GM23338 (cell line): ENCODE measurements around the gene GCNT2.

Experiments used
- EZH2phosphoT487 ChIP-seq: fragments of 200-600 bp; sonication (generic); IDR thresholded peaks from one replicate; pipeline ENCODE4 v1.8.1; 2018; ENCODE audit warnings: antibody characterized with exemption; ENCODE audit not compliant: unreplicated experiment
- JUNB ChIP-seq: IDR thresholded peaks from one replicate; pipeline ENCODE4 v1.6.1; 2016; ENCODE audit warnings: antibody characterized with exemption; ENCODE audit not compliant: unreplicated experiment
- TF ChIP-seq, protein P1 (sequence below), 2 experiments: fragments of 200-600 bp in 1 of 2; sonication (generic) in 1 of 2; conservative IDR thresholded peaks; 2 replicates each; pipeline versions ENCODE4 v1.5.1 to v1.6.1; 2016 to 2017; ENCODE audit warnings: antibody characterized with exemption in 2 of 2, low read depth in 2 of 2, mild to moderate bottlenecking in 2 of 2, moderate library complexity in 1 of 2
- TF ChIP-seq, protein P2 (sequence below): IDR thresholded peaks from one replicate; pipeline ENCODE4 v1.6.1; 2018; ENCODE audit warnings: antibody characterized with exemption; ENCODE audit not compliant: unreplicated experiment
- TF ChIP-seq, protein P3 (sequence below): IDR thresholded peaks from 2 replicates; pipeline ENCODE4 v1.6.1; 2016; ENCODE audit warnings: antibody characterized with exemption

DNA sequence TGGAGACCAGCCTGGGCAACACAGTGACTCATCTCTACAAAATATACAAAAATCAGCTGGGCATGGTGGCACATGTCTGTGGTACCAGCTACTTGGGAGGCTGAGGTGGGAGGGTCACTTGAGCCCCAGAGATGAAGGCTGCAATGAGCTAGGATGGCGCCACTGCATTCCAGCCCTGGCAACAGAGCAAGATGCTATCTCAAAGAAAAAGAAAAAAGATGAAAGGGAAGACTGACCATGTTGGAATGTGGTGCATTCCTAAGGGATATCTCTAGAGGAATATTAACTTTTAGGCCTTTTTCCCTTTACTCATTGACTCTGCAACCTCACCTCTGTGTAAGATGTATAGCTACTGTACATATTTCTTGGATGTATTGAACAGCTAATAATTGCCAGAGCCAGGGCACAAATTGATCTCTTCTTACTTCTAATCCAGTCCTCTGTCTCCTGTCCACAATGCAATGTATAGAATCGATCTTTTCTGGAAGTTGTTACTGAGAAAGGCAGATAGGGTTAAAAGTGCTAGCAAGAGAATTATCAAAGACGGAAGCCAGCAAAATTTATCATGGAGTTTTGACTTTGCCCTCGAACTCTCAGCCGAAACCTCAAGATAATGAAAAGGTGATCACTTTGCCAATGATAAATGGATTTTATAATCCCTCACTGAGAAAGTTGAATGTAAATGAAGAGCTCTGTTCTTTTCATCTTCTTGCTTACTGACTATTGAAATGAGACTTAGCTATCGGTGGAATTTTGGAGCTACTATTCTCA is 46.3 kb downstream of the GCNT2 start:
- TF ChIP-seq, protein P1, sequence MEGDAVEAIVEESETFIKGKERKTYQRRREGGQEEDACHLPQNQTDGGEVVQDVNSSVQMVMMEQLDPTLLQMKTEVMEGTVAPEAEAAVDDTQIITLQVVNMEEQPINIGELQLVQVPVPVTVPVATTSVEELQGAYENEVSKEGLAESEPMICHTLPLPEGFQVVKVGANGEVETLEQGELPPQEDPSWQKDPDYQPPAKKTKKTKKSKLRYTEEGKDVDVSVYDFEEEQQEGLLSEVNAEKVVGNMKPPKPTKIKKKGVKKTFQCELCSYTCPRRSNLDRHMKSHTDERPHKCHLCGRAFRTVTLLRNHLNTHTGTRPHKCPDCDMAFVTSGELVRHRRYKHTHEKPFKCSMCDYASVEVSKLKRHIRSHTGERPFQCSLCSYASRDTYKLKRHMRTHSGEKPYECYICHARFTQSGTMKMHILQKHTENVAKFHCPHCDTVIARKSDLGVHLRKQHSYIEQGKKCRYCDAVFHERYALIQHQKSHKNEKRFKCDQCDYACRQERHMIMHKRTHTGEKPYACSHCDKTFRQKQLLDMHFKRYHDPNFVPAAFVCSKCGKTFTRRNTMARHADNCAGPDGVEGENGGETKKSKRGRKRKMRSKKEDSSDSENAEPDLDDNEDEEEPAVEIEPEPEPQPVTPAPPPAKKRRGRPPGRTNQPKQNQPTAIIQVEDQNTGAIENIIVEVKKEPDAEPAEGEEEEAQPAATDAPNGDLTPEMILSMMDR (conservative IDR thresholded peaks at IDR 0.05; ENCODE audit: low read depth in 2 of 2): no peak
- TF ChIP-seq, protein P2, sequence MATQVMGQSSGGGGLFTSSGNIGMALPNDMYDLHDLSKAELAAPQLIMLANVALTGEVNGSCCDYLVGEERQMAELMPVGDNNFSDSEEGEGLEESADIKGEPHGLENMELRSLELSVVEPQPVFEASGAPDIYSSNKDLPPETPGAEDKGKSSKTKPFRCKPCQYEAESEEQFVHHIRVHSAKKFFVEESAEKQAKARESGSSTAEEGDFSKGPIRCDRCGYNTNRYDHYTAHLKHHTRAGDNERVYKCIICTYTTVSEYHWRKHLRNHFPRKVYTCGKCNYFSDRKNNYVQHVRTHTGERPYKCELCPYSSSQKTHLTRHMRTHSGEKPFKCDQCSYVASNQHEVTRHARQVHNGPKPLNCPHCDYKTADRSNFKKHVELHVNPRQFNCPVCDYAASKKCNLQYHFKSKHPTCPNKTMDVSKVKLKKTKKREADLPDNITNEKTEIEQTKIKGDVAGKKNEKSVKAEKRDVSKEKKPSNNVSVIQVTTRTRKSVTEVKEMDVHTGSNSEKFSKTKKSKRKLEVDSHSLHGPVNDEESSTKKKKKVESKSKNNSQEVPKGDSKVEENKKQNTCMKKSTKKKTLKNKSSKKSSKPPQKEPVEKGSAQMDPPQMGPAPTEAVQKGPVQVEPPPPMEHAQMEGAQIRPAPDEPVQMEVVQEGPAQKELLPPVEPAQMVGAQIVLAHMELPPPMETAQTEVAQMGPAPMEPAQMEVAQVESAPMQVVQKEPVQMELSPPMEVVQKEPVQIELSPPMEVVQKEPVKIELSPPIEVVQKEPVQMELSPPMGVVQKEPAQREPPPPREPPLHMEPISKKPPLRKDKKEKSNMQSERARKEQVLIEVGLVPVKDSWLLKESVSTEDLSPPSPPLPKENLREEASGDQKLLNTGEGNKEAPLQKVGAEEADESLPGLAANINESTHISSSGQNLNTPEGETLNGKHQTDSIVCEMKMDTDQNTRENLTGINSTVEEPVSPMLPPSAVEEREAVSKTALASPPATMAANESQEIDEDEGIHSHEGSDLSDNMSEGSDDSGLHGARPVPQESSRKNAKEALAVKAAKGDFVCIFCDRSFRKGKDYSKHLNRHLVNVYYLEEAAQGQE: no peak
- TF ChIP-seq EZH2phosphoT487 (no peak), JUNB (no peak)
- TF ChIP-seq, protein P3, sequence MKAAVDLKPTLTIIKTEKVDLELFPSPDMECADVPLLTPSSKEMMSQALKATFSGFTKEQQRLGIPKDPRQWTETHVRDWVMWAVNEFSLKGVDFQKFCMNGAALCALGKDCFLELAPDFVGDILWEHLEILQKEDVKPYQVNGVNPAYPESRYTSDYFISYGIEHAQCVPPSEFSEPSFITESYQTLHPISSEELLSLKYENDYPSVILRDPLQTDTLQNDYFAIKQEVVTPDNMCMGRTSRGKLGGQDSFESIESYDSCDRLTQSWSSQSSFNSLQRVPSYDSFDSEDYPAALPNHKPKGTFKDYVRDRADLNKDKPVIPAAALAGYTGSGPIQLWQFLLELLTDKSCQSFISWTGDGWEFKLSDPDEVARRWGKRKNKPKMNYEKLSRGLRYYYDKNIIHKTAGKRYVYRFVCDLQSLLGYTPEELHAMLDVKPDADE: no peak
